Suprapubic skin (tissue), 3 donors: ENCODE results near the gene PSMD7.
"Not testable (repeated sequence)": the region's sequence is repeated elsewhere in the genome, so short reads cannot be mapped to it uniquely, and the experiment has no call there.

ENCODE experiments used
- CTCF ChIP-seq, 2 donors: fragments of 200-600 bp in 1 of 2; fragments of 450-650 bp in 1 of 2; sonication (generic) in 1 of 2; IDR thresholded peaks; one replicate each; pipeline ENCODE4 v1.5.1; 2016 to 2019; ENCODE audit warnings: antibody characterized with exemption in 2 of 2, mild to moderate bottlenecking in 1 of 2, moderate library complexity in 1 of 2
- POLR2AphosphoS5 ChIP-seq, 3 donors: sonication (generic); formaldehyde crosslinking; IDR thresholded peaks; one replicate each; pipeline ENCODE4 v1.6.1; 2017; ENCODE audit warnings: antibody characterized with exemption in 3 of 3

- not testable (repeated sequence) for TF ChIP-seq CTCF, POLR2AphosphoS5 (IDR thresholded peaks at IDR 0.05)
Measured at GRCh38 chr16:74328346-74328745, 31.7 kb downstream of the PSMD7 start.
